Fibroblast of the aortic adventitia (primary cell): ENCODE results near the gene PRICKLE3. TPM values are rescaled to one million over a fixed set of nuclear protein-coding genes. Genes with fewer than 3 reads are reported as not detected.

Experiments used
- DNase-seq: peaks from one replicate; pipeline ENCODE4 v3.0.0-alpha.2; 2010; ENCODE audit warnings: low read depth
- H3K4me3 ChIP-seq: 2 replicates; pipeline ENCODE4 v1.5.1; 2011; ENCODE audit warnings: low read depth, mild to moderate bottlenecking, control low read depth, low read length, moderate library complexity
- CTCF ChIP-seq: IDR thresholded peaks from 2 replicates; pipeline ENCODE4 v1.5.1; 2011; ENCODE audit warnings: mild to moderate bottlenecking, low read length, control low read depth, inconsistent platforms; ENCODE audit not compliant: insufficient read depth
- total RNA-seq: library from RNA; depleted of rRNA; stranded (reverse); fragments of >200 nt; gene quantifications from 2 replicates; pipeline ENCODE4 v1.2.3, GENCODE V29; 2012; ENCODE audit warnings: low replicate concordance

PRICKLE3 gene
- total RNA-seq: 2.9 and 5.0 TPM in 2 replicates

GRCh38 chrX:49186125-49187027 is at the start of gene PRICKLE3:
PRICKLE3 (minus strand) TSS chrX:49186373; CDS start chrX:49186297, 76 bp downstream.
- TF ChIP-seq CTCF: peak; percentile 29

GRCh38 chrX:49233887-49234555 is 47.8 kb upstream of the PRICKLE3 start:
- DNase-seq: no peak
- no peak overlapping the region for H3K4me3 ChIP-seq
- no peak for TF ChIP-seq CTCF

More at GRCh38 chrX:49186125-49187027, at the start of gene PRICKLE3:
- peak within 1 kb of the TSS; percentile 76 for H3K4me3 ChIP-seq
- peak; percentile 38 for DNase-seq

- no peak for TF ChIP-seq CTCF
- no peak for DNase-seq
- H3K4me3 ChIP-seq: no peak within 1 kb of the TSS
Observed at GRCh38 chrX:49233176-49233575, 47.0 kb upstream of the PRICKLE3 start, which contains the start of gene CACNA1F. CACNA1F (minus strand) TSS chrX:49233340; CDS start chrX:49233309, 31 bp downstream.

GRCh38 chrX:49232525-49232924 is 46.4 kb upstream of the PRICKLE3 start:
- no peak for DNase-seq
- no peak overlapping the region for H3K4me3 ChIP-seq
- TF ChIP-seq CTCF: no peak

GRCh38 chrX:49231333-49232000 is 45.3 kb upstream of the PRICKLE3 start:
- no peak for TF ChIP-seq CTCF
- no peak overlapping the region for H3K4me3 ChIP-seq
- no peak for DNase-seq

GRCh38 chrX:49230500-49231232 is 44.5 kb upstream of the PRICKLE3 start:
- TF ChIP-seq CTCF: no peak
- DNase-seq: no peak
- no peak overlapping the region for H3K4me3 ChIP-seq
